Measurements from ENCODE around the gene TSC22D4.
A peak's percentile ranks its signal among the peaks of the same experiment; 100 is the strongest.
"Not testable (repeated sequence)": the region's sequence is repeated elsewhere in the genome, so short reads cannot be mapped to it uniquely, and the experiment has no call there.

Gene TSC22D4

GRCh38 chr7:100446040-100446439 lies 33.0 kb downstream of the TSC22D4 start:
- Histone ChIP-seq H3K9me3 (ENCODE audit: low read depth, low read length) (no peaks in the 10 kb centered on the region), H3K4me3 (no peak overlapping the region), H3K9ac (ENCODE audit: insufficient read length) (no peak overlapping the region), H3K36me3 (ENCODE audit: insufficient read depth, low read length) (no peaks in the 10 kb centered on the region), H3K27ac (no peak overlapping the region)
- no peak for DNase-seq (ENCODE audit: low read depth, low spot score)
- TF ChIP-seq POLR2AphosphoS5 (IDR thresholded peaks at IDR 0.05; ENCODE audit: borderline replicate concordance, low read depth, low read length) (no peak), EZH2 (IDR thresholded peaks at IDR 0.05) (no peak)

GRCh38 chr7:100444311-100445278 lies 34.4 kb downstream of the TSC22D4 start:
- no peak overlapping the region for H3K27ac ChIP-seq

GRCh38 chr7:100443096-100443840 lies 35.7 kb downstream of the TSC22D4 start:
- Histone ChIP-seq H3K4me3 (no peak overlapping the region), H3K9me3 (ENCODE audit: low read depth, low read length) (no peaks in the 10 kb centered on the region), H3K9ac (ENCODE audit: insufficient read length) (no peak overlapping the region), H3K27ac (no peak overlapping the region), H3K36me3 (ENCODE audit: insufficient read depth, low read length) (no peaks in the 10 kb centered on the region)
- TF ChIP-seq FOXP2 (optimal IDR thresholded peaks at IDR 0.05; ENCODE audit: control extremely low read depth, extremely low read length, insufficient read depth) (no peak), EZH2 (IDR thresholded peaks at IDR 0.05) (no peak), POLR2AphosphoS5 (IDR thresholded peaks at IDR 0.05; ENCODE audit: borderline replicate concordance, low read depth, low read length) (no peak)
- DNase-seq (ENCODE audit: low read depth, low spot score): no peak

More at GRCh38 chr7:100444311-100445278, 34.4 kb downstream of the TSC22D4 start:
- Histone ChIP-seq H3K4me3 (no peak overlapping the region), H3K9me3 (ENCODE audit: low read depth, low read length) (no peaks in the 10 kb centered on the region), H3K9ac (ENCODE audit: insufficient read length) (no peak overlapping the region), H3K36me3 (ENCODE audit: insufficient read depth, low read length) (no peaks in the 10 kb centered on the region)
- TF ChIP-seq FOXP2 (optimal IDR thresholded peaks at IDR 0.05; ENCODE audit: control extremely low read depth, extremely low read length, insufficient read depth): no peak
- TF ChIP-seq POLR2AphosphoS5 (IDR thresholded peaks at IDR 0.05; ENCODE audit: borderline replicate concordance, low read depth, low read length): no peak
- TF ChIP-seq EZH2 (IDR thresholded peaks at IDR 0.05): no peak
- DNase-seq (ENCODE audit: low read depth, low spot score): no peak

GRCh38 chr7:100441641-100442535 lies 37.1 kb downstream of the TSC22D4 start:
- TF ChIP-seq EZH2 (IDR thresholded peaks at IDR 0.05) (no peak), POLR2AphosphoS5 (IDR thresholded peaks at IDR 0.05; ENCODE audit: borderline replicate concordance, low read depth, low read length) (no peak), FOXP2 (optimal IDR thresholded peaks at IDR 0.05; ENCODE audit: control extremely low read depth, extremely low read length, insufficient read depth) (no peak)
- no peak overlapping the region for H3K27ac ChIP-seq
- no peak overlapping the region for H3K9ac ChIP-seq (ENCODE audit: insufficient read length)
- no peak overlapping the region for H3K4me3 ChIP-seq
- DNase-seq (ENCODE audit: low read depth, low spot score): no peak
- no peaks in the 10 kb centered on the region for H3K36me3 ChIP-seq (ENCODE audit: insufficient read depth, low read length)
- H3K9me3 ChIP-seq (ENCODE audit: low read depth, low read length): no peaks in the 10 kb centered on the region

GRCh38 chr7:100439244-100439643 lies 39.8 kb downstream of the TSC22D4 start:
- not testable (repeated sequence) for H3K27ac ChIP-seq; H3K4me3 ChIP-seq; H3K9ac ChIP-seq (ENCODE audit: insufficient read length); H3K36me3 ChIP-seq (ENCODE audit: insufficient read depth, low read length); DNase-seq (ENCODE audit: low read depth, low spot score); H3K9me3 ChIP-seq (ENCODE audit: low read depth, low read length)

- H3K9me3 ChIP-seq (ENCODE audit: low read depth, low read length); H3K9ac ChIP-seq (ENCODE audit: insufficient read length); H3K27ac ChIP-seq; DNase-seq (ENCODE audit: low read depth, low spot score); H3K4me3 ChIP-seq: not testable (repeated sequence)
- H3K36me3 ChIP-seq (ENCODE audit: insufficient read depth, low read length): peaks cover 14% of the 10 kb centered on the region
Observed at GRCh38 chr7:100438731-100439130, 40.3 kb downstream of the TSC22D4 start.

- TF ChIP-seq EZH2 (IDR thresholded peaks at IDR 0.05) (no peak), POLR2AphosphoS5 (IDR thresholded peaks at IDR 0.05; ENCODE audit: borderline replicate concordance, low read depth, low read length) (no peak), FOXP2 (optimal IDR thresholded peaks at IDR 0.05; ENCODE audit: control extremely low read depth, extremely low read length, insufficient read depth) (no peak)
- H3K27ac ChIP-seq: peak overlapping the region; percentile 64
- no peak overlapping the region for H3K4me3 ChIP-seq
- peaks cover 20% of the 10 kb centered on the region for H3K36me3 ChIP-seq (ENCODE audit: insufficient read depth, low read length)
- H3K9me3 ChIP-seq (ENCODE audit: low read depth, low read length): no peaks in the 10 kb centered on the region
- H3K9ac ChIP-seq (ENCODE audit: insufficient read length): peak overlapping the region; percentile 17
- DNase-seq (ENCODE audit: low read depth, low spot score): no peak
Observed at GRCh38 chr7:100438172-100438571, 40.8 kb downstream of the TSC22D4 start.
